Ishikawa (cell line): Measurements from ENCODE around the gene OR1J2.

Experiments
- CEBPB ChIP-seq: IDR thresholded peaks from 2 replicates; pipeline ENCODE4 v1.6.1; 2012
- CREB1 ChIP-seq: IDR thresholded peaks from 2 replicates; pipeline ENCODE4 v1.6.1; 2012; ENCODE audit warnings: low read depth
- EGR1 ChIP-seq: IDR thresholded peaks from 2 replicates; pipeline ENCODE4 v1.6.1; 2012
- EP300 ChIP-seq: IDR thresholded peaks from 2 replicates; pipeline ENCODE4 v1.6.1; 2012; ENCODE audit warnings: borderline replicate concordance
- FOXM1 ChIP-seq: IDR thresholded peaks from 2 replicates; pipeline ENCODE4 v1.6.1; 2012; ENCODE audit warnings: low read depth, borderline replicate concordance
- MAX ChIP-seq: IDR thresholded peaks from 2 replicates; pipeline ENCODE4 v1.6.1; 2012
- NFIC ChIP-seq: IDR thresholded peaks from 2 replicates; pipeline ENCODE4 v1.6.1; 2012
- RAD21 ChIP-seq: IDR thresholded peaks from 2 replicates; pipeline ENCODE4 v1.6.1; 2012; ENCODE audit warnings: low read depth
- REST ChIP-seq: IDR thresholded peaks from 2 replicates; pipeline ENCODE4 v1.6.1; 2012; ENCODE audit warnings: low read depth, mild to moderate bottlenecking
- TAF1 ChIP-seq: IDR thresholded peaks from 2 replicates; pipeline ENCODE4 v1.6.1; 2012; ENCODE audit warnings: low read depth, mild to moderate bottlenecking
- TCF12 ChIP-seq: IDR thresholded peaks from 2 replicates; pipeline ENCODE4 v1.6.1; 2012; ENCODE audit warnings: low read depth
- TEAD4 ChIP-seq: IDR thresholded peaks from 2 replicates; pipeline ENCODE4 v1.6.1; 2012
- USF1 ChIP-seq: IDR thresholded peaks from 2 replicates; pipeline ENCODE4 v1.6.1; 2012
- YY1 ChIP-seq: IDR thresholded peaks from 2 replicates; pipeline ENCODE4 v1.6.1; 2012; ENCODE audit warnings: low read depth
- ZBTB7A ChIP-seq: IDR thresholded peaks from 2 replicates; pipeline ENCODE4 v1.6.1; 2012; ENCODE audit warnings: low read depth

The OR1J2 gene

DNA sequence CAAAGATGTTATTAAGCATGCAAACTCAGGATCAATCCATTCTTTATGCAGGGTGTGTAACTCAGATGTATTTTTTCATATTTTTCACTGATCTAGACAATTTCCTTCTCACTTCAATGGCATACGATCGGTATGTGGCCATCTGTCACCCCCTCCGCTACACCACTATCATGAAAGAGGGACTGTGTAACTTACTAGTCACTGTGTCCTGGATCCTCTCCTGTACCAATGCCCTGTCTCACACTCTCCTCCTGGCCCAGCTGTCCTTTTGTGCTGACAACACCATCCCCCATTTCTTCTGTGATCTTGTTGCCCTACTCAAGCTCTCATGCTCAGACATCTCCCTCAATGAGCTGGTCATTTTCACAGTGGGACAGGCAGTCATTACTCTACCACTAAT, 8.8 kb downstream of the OR1J2 start:
- TF ChIP-seq RAD21 (no peak), NFIC (no peak), CREB1 (no peak), TAF1 (no peak), MAX (no peak), REST (no peak), TCF12 (no peak), CEBPB (no peak), EP300 (no peak), EGR1 (no peak), TEAD4 (no peak), ZBTB7A (no peak), YY1 (no peak), USF1 (no peak), FOXM1 (no peak)

- no peak for TF ChIP-seq NFIC
- no peak for TF ChIP-seq RAD21
- TF ChIP-seq USF1, result no peak
- no peak for TF ChIP-seq ZBTB7A
- TF ChIP-seq CREB1, result no peak
- TF ChIP-seq TEAD4, result no peak
- TF ChIP-seq MAX, result no peak
- TF ChIP-seq EP300, result no peak
- no peak for TF ChIP-seq FOXM1
- TF ChIP-seq EGR1, result no peak
- no peak for TF ChIP-seq CEBPB
- TF ChIP-seq TCF12, result no peak
- TF ChIP-seq REST, result no peak
- TF ChIP-seq TAF1, result no peak
- TF ChIP-seq YY1, result no peak
Measured at GRCh38 chr9:122526602-122527001, 16.0 kb downstream of the OR1J2 start.

DNA sequence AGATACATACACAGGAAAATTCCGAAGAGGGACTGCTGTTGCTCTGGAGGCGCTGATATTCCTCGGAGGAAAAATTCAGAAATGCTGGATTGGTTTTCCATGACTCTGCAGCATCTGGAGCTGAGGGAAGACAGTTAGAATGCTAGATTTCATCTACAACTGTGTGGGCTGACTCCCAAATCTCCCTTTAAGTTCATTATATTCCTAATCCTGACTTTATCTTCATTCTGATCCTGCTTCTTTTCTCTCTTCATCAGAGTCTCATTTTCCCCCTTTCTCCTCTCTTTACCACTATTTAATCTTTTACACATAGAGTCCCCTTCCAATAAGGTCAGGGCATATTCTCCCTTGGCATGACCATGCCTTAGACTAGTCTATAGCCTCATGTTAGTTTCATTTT, 16.6 kb downstream of the OR1J2 start, which contains the start of gene OR1N1:
TSS of gene OR1N1 (minus strand) at position 101 of the 400 bp plus-strand sequence. CDS start at position 101, 0 bp downstream.
- TF ChIP-seq MAX, result no peak
- TF ChIP-seq NFIC, result no peak
- no peak for TF ChIP-seq REST
- no peak for TF ChIP-seq TCF12
- TF ChIP-seq ZBTB7A, result no peak

GRCh38 chr9:122536134-122536533, 25.5 kb downstream of the OR1J2 start:
- TF ChIP-seq USF1 (no peak), RAD21 (no peak), NFIC (no peak), EP300 (no peak), TCF12 (no peak), REST (no peak), FOXM1 (no peak), TEAD4 (no peak), CEBPB (no peak), YY1 (no peak), EGR1 (no peak), TAF1 (no peak)
